ENCODE data around the gene MCAT. TPM values are rescaled to one million over a fixed set of nuclear protein-coding genes. Genes with fewer than 3 reads are reported as not detected.

The MCAT gene
- total and polyA plus RNA-seq, 2 of the 4 experiments (the other 2 are of a cell fraction), result 7.3 to 19.7 TPM

DNA sequence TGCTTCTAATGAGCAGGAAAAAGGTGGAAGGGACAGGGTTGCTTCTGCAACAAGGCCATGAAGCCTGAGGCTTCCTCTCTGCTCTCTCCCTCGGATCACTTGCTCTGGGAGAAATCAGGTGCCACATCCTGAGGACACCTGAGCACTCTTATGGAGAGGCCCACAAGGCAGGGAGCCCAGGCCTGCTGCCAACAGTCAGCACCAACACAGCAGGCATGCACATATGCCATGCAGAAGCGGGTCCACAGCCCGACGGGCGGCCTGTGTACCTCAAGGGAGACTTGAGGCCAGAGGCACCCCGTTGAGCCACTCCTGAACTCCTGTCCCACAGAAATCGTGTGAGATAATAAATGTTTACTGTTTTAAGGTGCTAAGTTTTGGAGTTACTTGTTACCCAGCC, 34.3 kb upstream of the MCAT start:
- no peak overlapping the region for H2AK5ac ChIP-seq (ENCODE audit: low read depth, low read length)
- intact Hi-C loops (cut with micrococcal nuclease), result no loop called here
- H3K27me3 ChIP-seq (ENCODE audit: control insufficient read depth, insufficient read depth, low read length), result no peaks in the 10 kb centered on the region
- dilution Hi-C loops (cut with HindIII; ENCODE audit: low sequenced_read_pairs, unreplicated experiment), result no loop called here
- H2BK15ac ChIP-seq (ENCODE audit: low read depth, low read length), result no peak overlapping the region
- in situ Hi-C loops (cut with MboI; ENCODE audit: low sequenced_read_pairs), result no loop called here
- no peak overlapping the region for H4K91ac ChIP-seq (ENCODE audit: insufficient read depth, low read depth, low read length)
- ChIA-PET CTCF (interaction anchor here (0.5 kb wide), 1 partner anchor 397 kb away, joined by 4 read pairs; no protein-coding TSS in a partner anchor), POLR2A (ENCODE audit: unreplicated experiment) (no interaction called here)
- H4K20me1 ChIP-seq (ENCODE audit: insufficient read depth, low read length), result no peaks in the 10 kb centered on the region; the same call in 1 of the 2 replicates
- no peak overlapping the region for H3K18ac ChIP-seq (ENCODE audit: low read depth, low read length)
- no peak overlapping the region for H3K56ac ChIP-seq (ENCODE audit: extremely low read depth, insufficient read depth, low read length)
- H3K4me1 ChIP-seq (ENCODE audit: control insufficient read depth, insufficient read depth, low read length), result no peaks in the 10 kb centered on the region
- H2BK5ac ChIP-seq (ENCODE audit: low read depth, low read length, poor library complexity, severe bottlenecking), result no peak overlapping the region
- H3K23ac ChIP-seq (ENCODE audit: low read depth, low read length), result no peak overlapping the region
- H3K4me2 ChIP-seq (ENCODE audit: low read depth, low read length), result no peak overlapping the region
- 100% methylated on average over 1 of the region's 7 CpGs; no CpG with 5 or more reads in 1 of the 2 experiments for WGBS, 2 experiments (ENCODE audit: extremely low coverage in 2 of 2, insufficient read length in 1 of 2)
- no peak overlapping the region for H2AK9ac ChIP-seq (replicated peaks; ENCODE audit: low read depth, low read length, poor library complexity)
- ATAC-seq (ENCODE audit: low read depth) (no peak), DNase-seq (no peak)
- H3K4ac ChIP-seq (ENCODE audit: low read depth, low read length), result no peak overlapping the region
- TF ChIP-seq FOS (IDR thresholded peaks at IDR 0.05; ENCODE audit: low read depth, low read length) (no peak), CEBPB (IDR thresholded peaks at IDR 0.05; ENCODE audit: low read depth, low read length) (no peak), RFX5 (IDR thresholded peaks at IDR 0.05; ENCODE audit: low read depth, low read length) (no peak), SMC3 (IDR thresholded peaks at IDR 0.05; ENCODE audit: low read depth, low read length) (no peak), RAD21 (IDR thresholded peaks at IDR 0.05; ENCODE audit: low read length) (no peak)
- H3K27ac ChIP-seq (ENCODE audit: insufficient read depth, low read length), result no peak overlapping the region
- no peak overlapping the region for H2BK20ac ChIP-seq (ENCODE audit: low read depth, low read length)
- no peak overlapping the region for H2AFZ ChIP-seq (replicated peaks; ENCODE audit: low read length, poor library complexity)
- H3K14ac ChIP-seq (replicated peaks; ENCODE audit: low read depth, low read length), result no peak overlapping the region
- BruUV-seq (replicated peaks), result no TSS peak
- H2BK120ac ChIP-seq (ENCODE audit: low read depth, low read length), result no peak overlapping the region
- H3K9ac ChIP-seq (ENCODE audit: low read depth, low read length), result no peak overlapping the region
- no peaks in the 10 kb centered on the region for H3K9me1 ChIP-seq (ENCODE audit: insufficient read depth, low read length)
- no peaks in the 10 kb centered on the region for H3K9me3 ChIP-seq (ENCODE audit: control insufficient read depth, insufficient read depth, low read length)
- peaks cover 44% of the 10 kb centered on the region for H3K36me3 ChIP-seq (ENCODE audit: control insufficient read depth, insufficient read depth, low read length)
- H4K8ac ChIP-seq (ENCODE audit: low read depth in 2 of 2, low read length in 2 of 2), result no peak overlapping the region
- H4K5ac ChIP-seq (ENCODE audit: low read depth, low read length), result no peak overlapping the region
- no peak overlapping the region for H3K4me3 ChIP-seq (ENCODE audit: insufficient read depth, low read depth, low read length)
- peaks cover 0 to 10% of the 10 kb centered on the region in 2 experiments; a peak in 2 of 4 replicates for H3K79me1 ChIP-seq (ENCODE audit: low read depth in 1 of 2, low read length in 2 of 2)

Measured in IMR-90 (cell line).